CD4-positive, alpha-beta T cell (primary cell): ENCODE data around the gene TUBA4B. TPM values are rescaled to one million over a fixed set of nuclear protein-coding genes. Genes with fewer than 3 reads are reported as not detected.

Experiments
- ATAC-seq: fragments of 200-7000 bp; cut with Tn5 transposase; one replicate; pipeline ENCODE4 v1.10.0; 2022; ENCODE audit warnings: mild to moderate bottlenecking; ENCODE audit not compliant: poor library complexity
- CTCF ChIA-PET: fragments of 350-600 bp; sonication (Branson Sonifier 250); formaldehyde crosslinking; loops from one replicate; lab custom pipeline; 2021; ENCODE audit warnings: antibody characterized with exemption, inconsistent platforms; lab: Charles Lee
- POLR2A ChIA-PET: fragments of 350-600 bp; sonication (Branson Sonifier 250); formaldehyde crosslinking; loops from one replicate; lab custom pipeline; 2021; ENCODE audit warnings: antibody characterized with exemption, inconsistent platforms; lab: Charles Lee
- DNase-seq, 14 experiments: peaks; one replicate each; pipeline ENCODE4 v3.0.0-alpha.2; 2013 to 2020; ENCODE audit warnings: mixed read lengths in 2 of 14
- H3K27ac ChIP-seq, 2 donors: one replicate each; pipeline versions ENCODE4 v1.5.1 to v1.7.0; 2013; ENCODE audit warnings: low read length in 2 of 2, low read depth in 1 of 2, mild to moderate bottlenecking in 1 of 2
- H3K27me3 ChIP-seq, 2 experiments: 1 replicate in 1 of 2; 2 replicates in 1 of 2; pipeline versions ENCODE4 v1.6.1 to v1.7.0; 2013; ENCODE audit warnings: low read length in 2 of 2, control low read depth in 1 of 2, mild to moderate bottlenecking in 1 of 2, moderate library complexity in 1 of 2; ENCODE audit not compliant: insufficient read depth in 2 of 2, control insufficient read depth in 1 of 2
- H3K36me3 ChIP-seq: one replicate; pipeline ENCODE4 v1.6.1; 2013; ENCODE audit warnings: low read length, control low read depth; ENCODE audit not compliant: insufficient read depth
- H3K4me1 ChIP-seq: one replicate; pipeline ENCODE4 v1.6.1; 2013; ENCODE audit warnings: low read length, control low read depth; ENCODE audit not compliant: insufficient read depth
- H3K4me3 ChIP-seq: one replicate; pipeline ENCODE4 v1.5.1; 2013; ENCODE audit warnings: mild to moderate bottlenecking, low read length, moderate library complexity
- H3K9me3 ChIP-seq, 2 experiments: 1 replicate in 1 of 2; 2 replicates in 1 of 2; pipeline versions ENCODE4 v1.6.1 to v1.7.0; 2013; ENCODE audit warnings: low read length in 2 of 2, mild to moderate bottlenecking in 2 of 2, control low read depth in 1 of 2, moderate library complexity in 1 of 2; ENCODE audit not compliant: control insufficient read depth in 1 of 2, insufficient read depth in 1 of 2
- H3K27ac Mint-ChIP-seq: one replicate; pipeline ENCODE4 v1.8.0; 2020; ENCODE audit warnings: mixed read lengths
- H3K27me3 Mint-ChIP-seq: one replicate; pipeline ENCODE4 v1.8.0; 2021; ENCODE audit warnings: mixed read lengths
- H3K36me3 Mint-ChIP-seq: one replicate; pipeline ENCODE4 v1.8.0; 2021; ENCODE audit warnings: low read depth, mixed read lengths
- H3K4me1 Mint-ChIP-seq: one replicate; pipeline ENCODE4 v1.8.0; 2021; ENCODE audit warnings: low read depth, mixed read lengths
- H3K4me3 Mint-ChIP-seq: one replicate; pipeline ENCODE4 v1.8.0; 2020; ENCODE audit warnings: mild to moderate bottlenecking, mixed read lengths
- H3K9me3 Mint-ChIP-seq: one replicate; pipeline ENCODE4 v1.8.0; 2020; ENCODE audit warnings: mixed read lengths
- CTCF ChIP-seq: fragments of 200-600 bp; IDR thresholded peaks from one replicate; pipeline ENCODE4 v1.8.0; 2022; ENCODE audit warnings: antibody characterized with exemption, mild to moderate bottlenecking
- intact Hi-C, 2 experiments: fragments of 100-400 bp; cut with DNase I in 1 of 2; cut with micrococcal nuclease in 1 of 2; formaldehyde crosslinking; loops; one replicate each; pipeline versions ENCODE4 v1.15.1 to v1.9.0; 2023 to 2025; cut with DNase I, micrococcal nuclease
- total RNA-seq, 174 experiments: library from RNA in 2 of 174; stranded (reverse) in 2 of 174; gene quantifications; one replicate each; pipeline ENCODE4 v1.2.3 and lab custom pipeline; 2021 to 2026

The TUBA4B gene
- total RNA-seq, 2 experiments from 2014 or later = not detected

- Mint-ChIP-seq H3K36me3 (peaks cover 48% of the 10 kb centered on the region), H3K27me3 (no peaks in the 10 kb centered on the region), H3K4me3 (peak within 1 kb of the TSS; percentile 97), H3K9me3 (no peaks in the 10 kb centered on the region), H3K27ac (peak within 1 kb of the TSS; percentile 98), H3K4me1 (peaks cover 43% of the 10 kb centered on the region)
- ChIA-PET CTCF (interaction anchor here (1.2 to 12.0 kb wide), 8 partner anchors 15 to 119 kb away, joined by 3 to 190 read pairs (median 6); partner anchors contain the start of genes ANKZF1, ATG9A, DNPEP and NHEJ1), POLR2A (interaction anchor here (0.6 to 7.5 kb wide), 25 partner anchors 10 to 988 kb away, joined by 3 to 202 read pairs (median 4); partner anchors contain the start of genes ABCB6, ANKZF1, ATG9A and BCS1L)
- intact Hi-C loops = loop anchor here (1.0 to 5.0 kb wide), 8 partner anchors 16 to 108 kb away; partner anchors contain the start of genes DNPEP (in 2 of the 2), ANKZF1 (in 1 of the 2), ATG9A (in 1 of the 2) and CNPPD1 (in 1 of the 2)
- peak within 1 kb of the TSS; percentile 66 for H3K4me3 ChIP-seq
- no peaks in the 10 kb centered on the region for H3K27me3 ChIP-seq
- peaks cover 43% of the 10 kb centered on the region for H3K4me1 ChIP-seq
- TF ChIP-seq CTCF = no peak
- H3K36me3 ChIP-seq = peaks cover 41% of the 10 kb centered on the region
- H3K9me3 ChIP-seq = no peaks in the 10 kb centered on the region
- ATAC-seq = peak; percentile 76
- peak within 1 kb of the TSS; percentile 95 to 97 for H3K27ac ChIP-seq
- DNase-seq = peak; percentile 96 to 100 (median 98)
Observed at GRCh38 chr2:219279151-219279915, 26.3 kb downstream of the TUBA4B start, which contains the start of gene DNAJB2. Gene DNAJB2, plus strand, starts transcription at chr2:219279366. Its CDS starts 468 bp downstream, at chr2:219279834.

DNA sequence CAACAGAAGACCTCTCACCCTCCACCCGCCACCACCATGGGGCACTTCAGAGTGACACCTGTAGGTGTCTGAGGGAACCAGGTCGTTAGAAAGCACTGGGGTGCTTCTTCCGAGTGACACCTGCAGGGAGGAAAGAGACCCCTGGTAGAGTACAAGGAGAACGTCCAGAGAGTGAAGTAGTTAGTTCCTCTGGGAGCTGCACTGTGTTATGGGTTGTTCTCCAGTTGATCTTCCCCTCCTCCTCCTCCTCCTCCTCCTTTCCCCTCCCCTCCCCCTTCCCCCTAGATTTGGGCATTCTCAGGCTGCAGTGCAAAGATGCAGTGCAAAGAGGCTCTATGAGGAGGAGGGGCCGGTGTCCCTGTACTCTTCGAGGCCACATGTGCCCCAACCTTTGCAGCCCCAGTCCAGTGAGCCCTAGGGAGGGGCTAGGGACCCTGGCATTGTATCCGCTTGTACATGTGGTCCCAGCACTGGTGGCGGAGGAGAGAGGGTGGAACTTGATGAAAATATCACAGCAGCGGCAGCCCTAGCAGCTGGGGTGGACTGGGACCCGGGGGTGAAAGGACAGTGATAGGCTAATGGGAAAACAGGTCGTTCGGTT lies 27.0 kb downstream of the TUBA4B start:
- no peaks in the 10 kb centered on the region for H3K27me3 ChIP-seq
- DNase-seq (peak in 1 of 14 experiments; percentile 23), ATAC-seq (no peak)
- peak overlapping the region; percentile 97 for H3K4me3 Mint-ChIP-seq
- peaks cover 43% of the 10 kb centered on the region for H3K4me1 Mint-ChIP-seq
- no peaks in the 10 kb centered on the region for H3K9me3 Mint-ChIP-seq
- H3K36me3 Mint-ChIP-seq = peaks cover 51% of the 10 kb centered on the region
- intact Hi-C loops = loop anchor here (1.0 to 5.0 kb wide), 8 partner anchors 15 to 107 kb away; partner anchors contain the start of genes DNPEP (in 2 of the 2), ANKZF1 (in 1 of the 2), ATG9A (in 1 of the 2) and CNPPD1 (in 1 of the 2)
- H3K4me1 ChIP-seq = peaks cover 43% of the 10 kb centered on the region
- H3K9me3 ChIP-seq = no peaks in the 10 kb centered on the region
- no peak for TF ChIP-seq CTCF
- peak overlapping the region; percentile 66 for H3K4me3 ChIP-seq
- no peaks in the 10 kb centered on the region for H3K27me3 Mint-ChIP-seq
- H3K36me3 ChIP-seq = peaks cover 48% of the 10 kb centered on the region
- peak overlapping the region; percentile 95 to 97 for H3K27ac ChIP-seq
- H3K27ac Mint-ChIP-seq = peak overlapping the region; percentile 98
- ChIA-PET CTCF (interaction anchor here (1.2 to 12.0 kb wide), 6 partner anchors 15 to 108 kb away, joined by 3 to 190 read pairs (median 6); partner anchors contain the start of genes DNPEP, TUBA4A and TUBA4B), POLR2A (interaction anchor here (0.6 to 7.5 kb wide), 16 partner anchors 11 to 620 kb away, joined by 3 to 202 read pairs (median 8); partner anchors contain the start of genes ABCB6, ANKZF1, ATG9A and BCS1L)

DNA sequence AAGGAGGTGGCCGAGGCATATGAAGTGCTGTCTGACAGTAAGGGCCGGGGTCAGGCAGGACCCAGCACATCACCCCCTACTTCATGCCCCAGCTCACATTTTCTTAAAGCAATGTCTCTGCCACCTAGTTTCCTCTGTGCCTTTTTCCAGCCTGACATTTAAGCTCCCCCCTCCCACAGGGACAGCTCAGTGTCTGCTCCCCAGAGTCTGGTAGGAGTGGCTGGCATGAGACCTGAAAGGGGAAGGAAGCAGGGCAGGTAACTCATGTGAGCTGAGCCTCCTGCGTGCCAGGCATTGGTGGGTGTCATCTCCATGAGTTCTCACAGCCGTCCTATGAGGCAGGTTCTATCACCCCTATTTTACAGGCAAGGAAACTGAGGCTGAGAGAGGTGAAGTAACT lies 27.6 kb downstream of the TUBA4B start:
- peaks cover 54% of the 10 kb centered on the region for H3K36me3 ChIP-seq
- TF ChIP-seq CTCF = no peak
- no peak overlapping the region for H3K4me3 ChIP-seq
- no peaks in the 10 kb centered on the region for H3K27me3 Mint-ChIP-seq
- H3K27ac ChIP-seq = peak overlapping the region in 1 of 2 donors; percentile 97
- H3K9me3 ChIP-seq = no peaks in the 10 kb centered on the region
- H3K4me1 Mint-ChIP-seq = peaks cover 43% of the 10 kb centered on the region
- H3K27me3 ChIP-seq = no peaks in the 10 kb centered on the region
- H3K36me3 Mint-ChIP-seq = peaks cover 57% of the 10 kb centered on the region
- POLR2A ChIA-PET = interaction anchor here (0.6 to 7.5 kb wide), 3 partner anchors 14 to 593 kb away, joined by 3 to 202 read pairs (median 7); partner anchors contain the start of genes TUBA4A and TUBA4B
- ATAC-seq (no peak), DNase-seq (no peak)
- H3K4me1 ChIP-seq = peaks cover 43% of the 10 kb centered on the region
- peak overlapping the region; percentile 98 for H3K27ac Mint-ChIP-seq
- no peaks in the 10 kb centered on the region for H3K9me3 Mint-ChIP-seq
- intact Hi-C loops = loop anchor here in 1 of 2 experiments (1.0 kb wide), 1 partner anchor 12 kb away; no protein-coding TSS in a partner anchor
- CTCF ChIA-PET = interaction anchor here (1.2 to 12.0 kb wide), 3 partner anchors 14 to 76 kb away, joined by 3 to 190 read pairs (median 50); partner anchors contain the start of genes TUBA4A and TUBA4B
- H3K4me3 Mint-ChIP-seq = peak overlapping the region; percentile 38
